Stimulated activated CD8-positive, alpha-beta memory T cell treated with anti-CD3 and anti-CD28 coated beads, Interleukin-15, amount 100 ng/mL, for 24 hours (primary cell): ENCODE measurements around the gene HPGDS.
"Not testable (repeated sequence)": the region's sequence is repeated elsewhere in the genome, so short reads cannot be mapped to it uniquely, and the experiment has no call there.

Experiments
- DNase-seq: peaks from one replicate; pipeline ENCODE4 v3.0.0-alpha.2; 2020; ENCODE audit warnings: low read depth

HPGDS gene

DNA sequence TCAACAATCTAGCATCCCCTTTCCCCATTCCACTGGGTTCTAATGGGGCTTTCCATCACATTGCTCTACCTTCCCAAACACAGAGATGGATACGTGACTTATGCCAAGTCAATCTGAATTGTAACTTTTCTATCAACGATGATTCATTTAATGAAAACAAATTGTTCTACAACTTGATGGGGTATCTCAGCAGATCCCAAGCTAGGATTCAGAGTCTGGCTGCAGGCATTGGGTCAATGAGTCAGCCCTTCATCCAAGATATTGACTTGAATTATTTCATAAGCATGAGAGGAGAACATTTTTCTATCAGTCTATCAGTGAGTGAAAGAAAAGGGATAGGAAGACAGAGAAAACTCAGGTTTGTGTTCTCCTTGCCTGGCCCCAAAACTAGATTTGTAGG is 15.0 kb upstream of the HPGDS start:
- DNase-seq: no peak

DNA sequence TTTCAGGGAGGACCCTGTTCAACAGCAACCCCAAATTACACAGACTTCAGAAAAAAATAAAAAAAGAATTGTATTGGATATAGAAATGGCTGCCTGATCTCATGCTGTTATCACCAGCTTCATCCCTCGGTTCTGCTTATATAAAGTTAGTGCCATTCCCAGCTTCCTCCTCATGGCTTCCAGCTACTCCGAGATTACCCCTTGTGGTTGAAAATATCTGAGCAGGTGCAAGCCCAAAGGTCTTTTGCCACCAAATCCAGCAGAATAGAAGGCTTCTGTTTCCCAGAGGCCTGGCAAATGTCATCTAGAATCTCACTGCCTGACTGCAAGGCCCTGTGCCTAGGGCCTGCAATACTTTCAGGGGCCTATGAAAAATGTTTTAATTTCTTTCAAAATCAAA is 13.8 kb upstream of the HPGDS start:
- no peak for DNase-seq

DNA sequence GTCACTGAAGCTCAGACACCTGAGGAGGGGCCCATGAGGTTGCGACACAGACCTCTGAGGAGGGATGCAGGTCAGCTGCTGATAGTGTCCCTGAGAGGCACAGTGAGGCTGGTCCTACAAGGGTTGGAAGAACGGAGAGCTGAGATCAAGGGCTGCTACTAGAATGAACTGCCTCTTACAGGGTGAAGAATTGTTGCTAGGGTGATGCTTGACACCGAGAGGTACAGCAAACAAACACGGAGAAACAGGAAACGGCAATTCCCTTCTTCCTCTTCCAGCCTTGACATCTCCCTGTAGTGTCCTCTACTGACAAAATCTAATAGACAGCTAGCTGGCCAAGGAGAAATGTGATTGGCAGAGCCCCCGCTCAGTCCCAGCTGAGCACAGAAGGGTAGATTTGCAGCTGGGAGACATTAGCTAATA is 11.8 kb upstream of the HPGDS start:
- no peak for DNase-seq

DNA sequence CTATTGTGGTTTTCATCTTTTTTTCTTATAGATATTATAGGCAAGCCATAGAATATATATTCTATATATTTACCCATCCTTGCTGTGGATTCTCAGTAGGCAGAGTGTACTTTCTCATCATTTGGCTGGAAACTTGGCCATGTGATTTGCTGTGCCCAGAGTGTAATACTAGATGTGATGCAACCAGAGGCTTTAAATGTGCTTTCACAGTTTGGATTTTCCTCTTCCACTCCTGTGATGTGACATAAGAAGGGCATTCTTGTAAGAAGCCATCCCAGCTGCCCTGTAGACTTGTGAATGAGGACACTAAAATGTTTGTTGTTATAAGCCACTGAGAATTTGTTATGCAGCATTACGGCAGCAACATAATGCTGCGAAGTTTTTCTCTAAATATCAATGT is 10.4 kb upstream of the HPGDS start:
- no peak for DNase-seq

DNA sequence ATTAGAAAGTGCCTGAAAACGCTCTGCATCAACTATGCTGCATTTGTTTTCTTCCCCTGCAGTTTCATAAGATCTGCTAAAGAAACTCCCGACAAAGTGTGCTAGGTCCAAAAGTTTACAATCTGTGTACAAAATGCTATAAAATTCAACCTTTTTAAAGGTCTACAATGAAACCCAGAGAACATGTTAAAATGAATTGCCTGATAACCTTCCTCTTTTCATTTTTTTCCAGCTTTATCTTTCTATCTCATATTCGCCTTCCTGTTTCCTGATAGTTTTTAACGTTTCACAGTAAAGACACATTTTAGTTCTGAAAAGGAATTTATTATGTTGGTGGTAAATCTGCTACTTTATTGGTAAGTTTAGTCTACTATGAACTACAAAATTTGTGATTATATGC is 9.5 kb upstream of the HPGDS start:
- DNase-seq: no peak

DNA sequence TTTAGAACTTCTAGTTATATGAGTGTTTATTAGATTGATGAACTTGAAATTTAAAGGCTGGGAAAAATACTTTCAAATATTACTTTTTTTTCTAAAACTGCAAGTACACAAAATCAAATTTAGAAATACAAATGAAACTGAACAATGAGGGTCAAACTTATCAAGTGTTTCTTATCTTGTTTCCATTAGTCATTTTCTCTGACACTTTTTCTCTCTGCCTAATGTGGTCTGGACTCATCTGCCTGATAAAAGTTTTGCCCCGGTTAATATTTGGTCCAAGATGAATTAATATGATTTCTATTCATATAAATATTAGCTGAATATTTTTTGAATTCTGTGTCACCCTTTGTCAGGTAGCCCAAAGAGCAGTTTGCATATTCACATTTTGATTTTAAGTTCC is 8.7 kb upstream of the HPGDS start:
- DNase-seq: no peak

DNA sequence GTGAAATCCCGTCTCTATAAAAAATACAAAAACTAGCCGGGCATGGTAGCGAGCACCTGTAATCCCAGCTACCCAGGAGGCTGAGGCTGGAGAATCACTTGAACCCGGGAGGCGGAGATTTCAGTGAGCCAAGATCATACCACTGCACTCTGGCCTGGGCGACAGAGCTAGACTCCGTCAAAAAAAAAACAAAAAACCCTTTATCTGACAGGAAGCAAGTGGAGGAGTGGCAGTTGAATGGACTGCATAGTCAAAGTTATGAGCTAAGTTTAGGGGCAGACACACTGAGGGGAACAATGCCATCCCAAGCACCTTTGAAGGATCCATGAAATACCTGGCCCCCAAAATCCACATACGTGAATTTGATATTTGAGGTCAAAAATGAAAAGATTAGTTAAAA is 7.5 kb upstream of the HPGDS start:
- no peak for DNase-seq

DNA sequence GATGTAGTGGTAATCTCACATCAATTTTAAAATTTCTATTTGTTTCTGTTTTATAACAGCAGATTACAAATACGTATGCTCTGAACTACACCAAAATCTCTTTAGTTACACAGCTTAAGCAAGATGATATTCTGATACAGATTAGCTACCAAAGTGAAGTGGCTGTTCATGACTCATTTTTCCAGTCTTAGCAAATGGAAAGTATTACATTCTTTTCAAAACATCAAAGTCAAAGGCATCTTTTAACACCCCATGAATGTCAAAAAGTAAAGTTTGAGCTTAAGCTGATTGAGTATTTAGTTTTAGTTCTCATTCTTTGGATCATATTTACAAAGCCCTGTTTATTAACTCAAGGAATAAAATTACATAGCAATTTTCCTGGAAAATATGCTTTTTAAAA is 6.6 kb upstream of the HPGDS start:
- DNase-seq: no peak

DNA sequence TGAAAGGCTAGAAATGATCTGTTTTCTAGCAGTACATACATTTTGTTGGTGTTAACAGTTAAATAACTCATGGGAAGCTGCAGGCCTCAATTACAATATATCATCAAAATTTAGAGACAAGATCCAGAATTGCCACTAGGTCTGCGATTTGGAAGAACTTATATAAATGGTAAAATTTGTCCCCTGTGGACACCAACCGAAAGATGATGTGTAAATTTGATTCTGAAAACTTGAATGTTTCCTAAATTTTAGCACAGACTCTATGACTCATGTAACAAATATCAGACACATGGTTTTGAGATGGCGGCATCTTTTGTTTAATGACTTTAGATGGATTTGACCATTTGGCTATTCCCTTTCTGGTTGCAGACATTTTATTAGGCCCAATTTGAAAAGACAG is 6.0 kb upstream of the HPGDS start:
- DNase-seq: no peak

DNA sequence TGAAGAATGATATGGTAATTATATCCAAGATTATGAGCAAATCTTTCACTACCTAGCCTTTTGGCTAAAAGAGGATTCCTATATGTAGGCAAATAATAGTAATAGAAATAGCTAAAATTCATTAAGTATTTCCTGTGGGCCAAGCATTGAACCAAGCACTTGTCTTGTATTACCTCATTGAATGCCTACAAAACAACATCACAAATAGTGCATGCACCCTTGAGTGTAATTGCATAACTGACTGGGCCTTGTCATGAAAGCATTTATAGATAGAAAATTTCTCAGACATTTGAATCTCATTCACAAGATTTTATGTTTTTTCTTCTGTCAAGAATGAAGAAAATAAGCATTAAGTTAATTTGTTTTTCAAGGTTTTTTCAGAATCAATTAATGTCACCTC is 3.9 kb upstream of the HPGDS start:
- DNase-seq: no peak

DNA sequence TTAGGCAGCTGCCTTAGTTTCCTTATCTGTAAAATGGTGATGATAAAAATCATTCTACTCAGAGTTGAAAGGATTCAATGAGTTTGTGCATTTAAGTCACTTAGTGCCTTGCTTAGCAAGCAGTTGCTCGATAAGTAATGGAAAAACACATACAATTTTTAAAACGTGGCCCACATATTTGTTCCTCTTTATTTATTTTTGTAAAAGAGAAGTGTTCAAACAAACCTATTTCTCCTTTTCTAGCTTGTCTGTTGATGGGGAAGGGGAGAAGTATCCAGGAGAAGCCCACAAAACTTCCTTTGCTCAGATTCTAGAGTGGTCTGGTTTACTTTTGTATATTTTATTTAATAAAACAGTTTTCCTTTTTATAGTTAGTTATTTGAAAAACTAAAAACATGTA is 3.3 kb upstream of the HPGDS start:
- no peak for DNase-seq

DNA sequence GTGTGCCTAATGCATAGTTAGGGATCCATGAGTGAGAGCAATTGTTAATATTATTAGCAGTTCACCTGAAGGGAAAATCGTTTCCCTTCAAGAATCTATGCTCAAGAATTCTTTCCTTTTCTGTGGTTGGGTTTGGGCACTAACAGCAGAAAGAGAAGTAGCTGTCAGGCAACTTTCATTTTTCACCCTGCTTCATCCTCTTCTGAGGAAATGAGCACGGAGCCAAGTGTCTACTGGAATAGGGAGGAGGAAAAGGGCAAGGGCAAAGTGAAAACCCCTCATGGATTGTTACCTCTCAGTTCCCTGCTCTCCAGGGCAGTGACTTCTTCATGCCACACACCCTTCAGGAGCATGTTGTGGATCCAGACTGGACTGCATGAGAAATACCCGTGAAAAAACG is 2.6 kb upstream of the HPGDS start:
- no peak for DNase-seq

DNA sequence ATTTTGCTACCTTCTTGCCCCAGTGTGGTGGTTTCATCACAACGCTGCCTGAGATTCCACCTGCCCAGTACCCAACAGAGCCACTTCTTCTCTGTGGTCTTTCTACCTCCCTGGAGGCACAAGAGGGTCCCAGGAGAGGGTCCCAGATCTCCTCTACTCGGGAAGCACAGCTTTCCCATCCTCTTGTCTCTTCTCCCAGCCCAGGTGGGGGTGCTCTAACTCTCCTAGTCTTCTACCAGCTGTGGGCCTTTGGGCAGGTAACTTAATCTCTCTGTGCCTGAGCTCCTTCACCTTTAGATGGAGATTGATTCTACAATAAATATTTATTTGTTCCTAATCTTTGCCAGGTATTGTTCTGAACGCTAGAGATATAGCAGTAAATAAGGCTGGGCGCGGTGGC is 1.8 kb upstream of the HPGDS start:
- no peak for DNase-seq

DNA sequence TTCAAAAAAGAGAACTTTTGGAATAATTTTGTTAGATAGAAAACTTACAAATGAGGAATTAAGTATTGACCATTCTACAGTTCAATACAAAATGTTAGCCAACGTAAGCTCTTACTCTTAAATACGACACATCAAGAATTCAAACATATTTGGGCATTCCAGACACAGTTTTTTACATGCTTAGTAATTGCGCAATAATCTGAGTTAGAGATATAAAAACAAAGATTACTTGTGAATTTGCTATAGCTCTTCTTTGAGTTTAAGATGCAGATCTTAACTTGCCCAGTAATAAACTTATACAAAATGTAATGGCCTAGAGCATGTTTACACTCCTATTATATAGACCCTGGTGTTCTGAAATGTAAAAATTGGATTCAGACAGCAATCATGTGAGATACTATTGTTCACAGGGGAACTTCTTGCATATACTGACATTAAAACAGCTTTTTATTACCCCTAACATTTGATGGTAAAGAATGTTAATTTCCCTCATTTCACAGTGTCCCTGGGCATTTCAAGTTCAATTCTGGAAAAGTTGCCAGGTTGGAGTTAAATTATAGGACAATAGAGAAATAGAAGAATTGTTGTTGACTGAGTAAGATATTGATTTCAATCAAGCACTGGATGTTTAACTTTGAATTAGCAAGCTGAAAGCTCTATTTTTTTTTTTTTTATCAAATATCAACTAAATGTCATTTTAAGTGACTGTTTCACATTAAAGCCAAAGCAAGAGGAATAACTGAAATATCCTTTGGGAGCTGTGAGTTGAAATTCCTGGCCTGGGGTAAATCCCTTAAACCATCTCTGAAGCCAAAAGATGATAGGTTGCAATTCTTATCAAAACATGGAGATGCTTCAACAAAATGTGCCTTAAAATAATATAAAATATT is 910 bp downstream of the HPGDS start:
- no peak for DNase-seq

DNA sequence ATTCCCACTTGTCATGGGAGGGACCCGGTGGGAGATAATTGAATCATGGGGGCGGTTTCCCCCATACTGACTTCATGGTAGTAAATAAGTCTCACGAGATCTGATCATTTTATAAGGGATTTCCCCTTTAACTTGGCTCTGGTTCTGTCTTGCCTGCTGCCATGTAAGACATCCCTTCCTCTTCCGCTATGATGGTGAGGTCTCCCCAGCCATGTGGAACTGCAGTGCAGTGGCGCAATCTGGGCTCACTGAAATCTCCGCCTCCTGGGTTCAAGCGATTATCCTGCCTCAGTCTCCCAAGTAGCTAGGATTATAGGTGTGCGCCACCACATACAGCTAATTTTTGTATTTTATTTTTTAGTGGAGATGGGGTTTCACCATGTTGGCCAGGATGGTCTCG is 2.9 kb downstream of the HPGDS start:
- DNase-seq: no peak

DNA sequence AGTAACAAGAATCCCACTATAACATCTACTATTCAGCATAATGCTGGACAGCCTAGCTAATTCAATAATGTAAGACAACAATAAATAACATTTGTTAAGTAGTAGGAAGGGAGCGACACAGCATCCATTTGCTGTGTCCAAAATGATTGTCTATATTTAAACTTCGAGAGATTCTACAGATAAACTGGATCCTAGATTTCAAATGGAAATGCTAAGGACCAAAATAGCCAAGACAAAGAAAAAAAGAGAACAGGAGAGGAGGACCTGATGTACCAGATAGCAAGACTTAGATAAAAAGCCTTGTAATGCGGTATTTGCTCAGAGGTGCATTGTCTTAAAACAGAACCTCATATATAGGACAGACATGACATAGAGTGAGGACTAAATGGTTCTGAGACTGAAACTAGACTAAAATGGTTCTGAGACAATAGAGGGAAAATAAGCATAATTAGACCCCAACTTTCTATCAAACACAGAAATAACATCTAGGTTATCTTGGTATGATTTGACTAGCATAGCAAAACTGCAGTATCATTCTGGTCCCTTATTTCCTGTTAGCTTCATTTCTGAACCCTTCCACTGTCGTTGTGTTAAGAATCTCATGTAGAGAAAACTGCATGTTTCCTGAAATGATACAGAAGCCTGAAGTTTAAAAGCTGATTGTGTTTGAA is 3.8 kb downstream of the HPGDS start:
- no peak for DNase-seq

DNA sequence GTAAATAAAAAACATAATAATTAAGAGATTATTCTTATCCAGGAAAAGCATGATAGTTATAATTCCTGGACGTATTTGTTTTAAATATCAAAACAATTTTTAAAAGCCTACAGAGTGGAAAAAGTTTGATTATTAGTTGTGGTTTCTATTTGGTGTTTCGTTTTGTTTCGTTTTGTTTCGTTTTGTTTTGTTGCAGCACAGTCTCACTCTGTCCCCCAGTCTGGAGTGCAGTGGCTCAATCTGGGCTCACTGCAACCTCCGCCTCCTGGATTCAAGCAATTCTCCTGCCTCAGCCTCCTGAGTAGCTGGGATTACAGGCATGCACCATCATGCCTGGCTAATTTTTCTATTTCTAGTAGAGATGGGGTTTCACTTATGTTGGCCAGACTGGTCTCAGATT is 5.8 kb downstream of the HPGDS start:
- not testable (repeated sequence) for DNase-seq

DNA sequence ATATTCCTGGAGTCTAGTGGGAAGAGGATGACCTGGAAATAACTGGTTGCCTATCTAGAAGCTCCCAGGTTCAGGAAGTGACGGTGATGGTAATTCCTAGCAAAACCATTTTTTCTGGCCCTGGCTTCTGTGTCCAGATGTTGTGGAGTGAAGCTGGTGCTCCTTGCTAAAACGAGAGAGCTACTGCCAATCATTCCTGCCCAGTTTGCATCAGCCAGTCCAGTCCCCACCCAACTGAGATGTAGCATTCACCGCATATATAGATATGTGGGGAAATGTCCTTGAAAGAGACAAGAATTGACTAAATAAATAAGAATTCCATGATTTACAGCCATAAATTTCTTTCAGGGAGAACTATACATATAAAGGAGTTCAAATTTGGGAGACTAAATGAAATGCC is 6.3 kb downstream of the HPGDS start:
- no peak for DNase-seq

DNA sequence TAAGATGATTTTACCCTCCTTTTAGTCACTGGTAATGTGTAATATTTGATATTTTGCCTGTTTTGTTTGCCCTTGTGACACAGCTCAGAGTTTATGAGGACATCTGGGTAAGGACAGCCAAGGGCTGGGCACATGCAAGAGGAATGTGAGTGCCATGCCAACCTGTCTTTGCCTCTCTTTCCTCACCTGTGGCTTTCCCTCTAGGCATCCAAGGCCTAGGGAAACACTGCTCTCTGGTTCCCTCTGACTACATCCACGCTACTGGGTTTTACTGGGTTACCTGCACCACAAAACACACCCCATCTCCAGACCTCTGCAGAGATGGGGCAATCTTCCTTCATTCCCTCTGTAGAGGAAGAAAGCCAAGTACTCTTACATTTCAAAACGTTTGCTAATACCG is 7.7 kb downstream of the HPGDS start:
- no peak for DNase-seq

DNA sequence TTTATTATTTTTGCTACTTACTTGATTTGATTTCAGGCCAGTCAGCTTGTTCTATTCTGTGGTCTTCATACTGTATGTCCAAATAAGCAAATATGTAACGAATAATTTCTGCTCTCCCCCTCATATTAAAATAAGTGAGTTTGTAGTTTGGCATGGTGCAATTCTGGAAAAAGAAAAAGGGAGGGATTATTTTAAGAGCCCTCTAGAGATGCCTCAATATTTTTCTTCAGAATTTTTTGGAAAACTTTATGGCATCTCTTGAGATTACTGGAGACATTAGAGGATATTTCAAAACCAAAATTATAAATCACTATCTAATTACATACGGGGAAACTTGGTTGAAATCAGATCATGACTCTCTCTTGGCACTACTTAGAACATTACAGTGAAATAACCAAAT is 8.2 kb downstream of the HPGDS start:
- no peak for DNase-seq

DNA sequence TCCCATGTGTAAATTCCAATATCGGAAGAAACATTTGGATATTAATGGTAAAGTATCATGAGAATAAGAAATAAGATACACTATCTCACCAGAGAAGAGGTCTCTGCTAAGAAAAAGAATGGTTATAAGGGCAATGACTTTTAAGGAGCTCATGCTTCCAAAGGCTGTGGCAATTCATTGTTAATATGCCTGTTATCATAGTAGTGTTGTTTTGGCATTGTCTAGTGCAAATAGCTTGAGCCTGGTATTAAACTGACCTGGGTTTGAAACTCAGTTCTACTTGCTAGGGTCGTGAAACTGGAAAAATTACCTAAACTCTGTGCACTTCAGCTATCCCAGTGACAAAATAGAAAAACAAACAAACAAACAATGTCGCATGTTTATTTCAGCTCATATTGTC is 8.8 kb downstream of the HPGDS start:
- DNase-seq: no peak

DNA sequence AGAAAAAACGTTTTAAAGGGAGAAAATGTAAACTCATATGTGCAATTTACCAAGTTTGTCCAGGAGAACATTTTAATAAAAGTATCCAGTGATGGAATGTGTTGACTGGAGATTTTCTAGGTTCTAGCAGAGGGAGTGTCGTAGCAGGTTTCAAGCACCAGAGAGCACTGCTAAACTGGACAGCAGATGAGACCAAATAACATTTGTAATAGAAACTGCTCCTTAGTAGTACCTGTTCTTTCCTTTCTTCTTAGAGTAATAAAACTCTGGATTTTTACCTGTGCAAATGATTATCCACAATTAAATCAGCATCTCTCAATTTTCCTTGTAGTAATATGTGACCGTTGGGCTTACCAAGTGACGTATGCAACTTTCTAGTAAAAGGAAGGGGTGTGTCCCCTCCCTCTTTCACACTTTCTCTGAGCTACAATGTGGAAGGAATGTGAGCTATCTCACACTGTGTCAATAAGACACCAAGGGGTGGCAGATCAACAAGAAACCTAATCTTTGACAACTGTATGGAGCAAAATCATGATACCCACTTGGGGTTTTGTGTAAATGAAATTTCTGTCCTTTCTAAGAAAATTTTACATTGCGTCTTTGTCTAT is 9.5 kb downstream of the HPGDS start:
- no peak for DNase-seq

DNA sequence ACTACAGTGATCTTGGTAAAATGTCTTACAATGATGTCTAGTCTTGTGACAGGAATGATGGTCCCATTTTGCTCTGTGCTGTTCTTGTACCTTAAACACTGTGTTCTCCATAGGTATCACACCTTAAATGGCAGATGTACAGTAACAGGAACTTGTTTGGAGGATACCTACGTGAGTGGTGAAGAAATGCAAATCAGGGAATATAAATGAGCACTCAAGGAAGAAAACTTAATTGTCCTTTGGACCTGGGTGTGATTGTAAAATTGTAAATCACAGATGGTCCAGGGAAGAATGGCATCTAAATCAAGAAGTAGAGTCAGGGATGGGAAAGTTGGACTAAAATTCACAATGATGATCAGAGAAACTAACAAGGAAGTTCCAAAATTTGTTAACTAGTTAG is 12.7 kb downstream of the HPGDS start:
- DNase-seq: no peak
